GM23338 (cell line): ENCODE results near the gene TNS3. TPM values are rescaled to one million over a fixed set of nuclear protein-coding genes. Genes with fewer than 3 reads are reported as not detected.

Source experiments
- ATAC-seq: fragments of 200-7000 bp; cut with Tn5 transposase; 3 replicates; pipeline ENCODE4 v1.9.1; 2020
- DNase-seq: peaks from one replicate; pipeline ENCODE4 v3.0.0-alpha.2; 2015; ENCODE audit warnings: low spot score
- H2AFZ ChIP-seq: fragments of 200-600 bp; sonication (generic); 2 replicates; pipeline ENCODE4 v1.8.0; 2016; ENCODE audit warnings: antibody characterized with exemption, mild to moderate bottlenecking, moderate library complexity
- H3F3A ChIP-seq: fragments of 200-600 bp; sonication (generic); replicated peaks from 2 replicates; pipeline ENCODE4 v1.8.0; 2017; ENCODE audit warnings: antibody characterized with exemption, mixed run types, low read depth
- H3K27ac ChIP-seq: fragments of 200-600 bp; sonication (generic); 2 replicates; pipeline ENCODE4 v1.6.1; 2016; ENCODE audit warnings: low read depth
- H3K27me3 ChIP-seq: fragments of 200-600 bp; sonication (generic); 2 replicates; pipeline ENCODE4 v1.8.0; 2016; ENCODE audit warnings: mild to moderate bottlenecking, mixed run types, moderate library complexity; ENCODE audit not compliant: insufficient read depth
- H3K36me3 ChIP-seq: fragments of 200-600 bp; sonication (generic); 2 replicates; pipeline ENCODE4 v1.8.0; 2016; ENCODE audit warnings: mild to moderate bottlenecking; ENCODE audit not compliant: insufficient read depth
- H3K4me1 ChIP-seq: fragments of 200-600 bp; sonication (generic); 2 replicates; pipeline ENCODE4 v1.8.0; 2016; ENCODE audit warnings: mild to moderate bottlenecking, moderate library complexity; ENCODE audit not compliant: insufficient read depth
- H3K4me2 ChIP-seq: fragments of 200-600 bp; sonication (generic); 2 replicates; pipeline ENCODE4 v1.7.1; 2017; ENCODE audit warnings: mixed run types
- H3K4me3 ChIP-seq: fragments of 200-600 bp; sonication (generic); 2 replicates; pipeline ENCODE4 v1.6.1; 2016; ENCODE audit warnings: mixed run types
- H3K79me2 ChIP-seq: fragments of 200-600 bp; sonication (generic); replicated peaks from 2 replicates; pipeline ENCODE4 v1.8.0; 2017; ENCODE audit warnings: mild to moderate bottlenecking; ENCODE audit not compliant: insufficient read depth
- H3K9me2 ChIP-seq: fragments of 200-600 bp; sonication (generic); 2 replicates; pipeline ENCODE4 v1.8.0; 2017; ENCODE audit not compliant: insufficient read depth
- H4K20me1 ChIP-seq: fragments of 200-600 bp; sonication (generic); replicated peaks from 2 replicates; pipeline ENCODE4 v1.8.0; 2017; ENCODE audit warnings: mild to moderate bottlenecking; ENCODE audit not compliant: insufficient read depth
- H3K27ac Mint-ChIP-seq: 2 replicates; pipeline ENCODE4 v1.8.0; 2020; ENCODE audit warnings: inconsistent platforms, mild to moderate bottlenecking, moderate library complexity, mixed read lengths
- H3K27me3 Mint-ChIP-seq: 3 replicates; pipeline ENCODE4 v1.8.0; 2022; ENCODE audit warnings: low read depth, mild to moderate bottlenecking, moderate library complexity, mixed read lengths, inconsistent platforms; ENCODE audit not compliant: insufficient read depth, poor library complexity
- H3K36me3 Mint-ChIP-seq: 3 replicates; pipeline ENCODE4 v1.8.0; 2021; ENCODE audit warnings: low read depth, mild to moderate bottlenecking, inconsistent platforms, moderate library complexity, mixed read lengths
- H3K4me1 Mint-ChIP-seq: 3 replicates; pipeline ENCODE4 v1.8.0; 2020; ENCODE audit warnings: mild to moderate bottlenecking, inconsistent platforms, mixed read lengths
- H3K4me3 Mint-ChIP-seq: 3 replicates; pipeline ENCODE4 v1.8.0; 2021; ENCODE audit warnings: moderate library complexity, mild to moderate bottlenecking, inconsistent platforms, mixed read lengths
- H3K9me3 Mint-ChIP-seq: 3 replicates; pipeline ENCODE4 v1.8.0; 2020; ENCODE audit warnings: moderate library complexity, mild to moderate bottlenecking, inconsistent platforms, mixed read lengths
- CREB1 ChIP-seq: fragments of 250-450 bp; sonication (Bioruptor Pico); IDR thresholded peaks from 2 replicates; pipeline ENCODE4 v1.5.0; 2020; ENCODE audit warnings: low read depth, mild to moderate bottlenecking, moderate library complexity
- CTCF ChIP-seq, 2 experiments: fragments of 200-600 bp in 1 of 2; sonication (generic) in 1 of 2; conservative IDR thresholded peaks; 2 replicates each; pipeline versions ENCODE4 v1.5.1 to v1.6.1; 2016 to 2017; ENCODE audit warnings: antibody characterized with exemption in 2 of 2, low read depth in 2 of 2, mild to moderate bottlenecking in 2 of 2, moderate library complexity in 1 of 2
- ETS1 ChIP-seq: IDR thresholded peaks from 2 replicates; pipeline ENCODE4 v1.6.1; 2016; ENCODE audit warnings: antibody characterized with exemption
- NANOG ChIP-seq: IDR thresholded peaks from 2 replicates; pipeline ENCODE4 v1.6.1; 2016; ENCODE audit warnings: antibody characterized with exemption, borderline replicate concordance
- REST ChIP-seq: IDR thresholded peaks from one replicate; pipeline ENCODE4 v1.6.1; 2018; ENCODE audit warnings: antibody characterized with exemption; ENCODE audit not compliant: unreplicated experiment
- STAT1 ChIP-seq: IDR thresholded peaks from one replicate; pipeline ENCODE4 v1.6.1; 2016; ENCODE audit warnings: antibody characterized with exemption; ENCODE audit not compliant: unreplicated experiment
- ZNF114 ChIP-seq: fragments of 250-450 bp; sonication (Bioruptor Pico); IDR thresholded peaks from 2 replicates; pipeline ENCODE4 v1.5.0; 2020; ENCODE audit warnings: mild to moderate bottlenecking, moderate library complexity
- ZNF462 ChIP-seq: fragments of 250-450 bp; sonication (Bioruptor Pico); IDR thresholded peaks from 2 replicates; pipeline ENCODE4 v1.5.0; 2020; ENCODE audit warnings: mild to moderate bottlenecking, moderate library complexity
- polyA plus RNA-seq: library from polyadenylated mRNA; unstranded; fragments of >200 nt; fragmentation: Nextera tagmentation; extraction: Ambion mirVana; gene quantifications from 2 replicates; pipeline ENCODE4 v1.2.1, GENCODE V29; 2016
- total RNA-seq: library from RNA; depleted of rRNA; stranded (reverse); fragments of >200 nt; shearing (Covaris generic); gene quantifications from 2 replicates; pipeline ENCODE4 v1.2.3, GENCODE V29; 2014

The TNS3 gene
- total and polyA plus RNA-seq, 2 experiments from 2014 or later, result 6.2 to 28.7 TPM

- H3K9me3 Mint-ChIP-seq, result no peaks in the 10 kb centered on the region
- no peak overlapping the region for H3K27ac Mint-ChIP-seq
- H3K4me3 ChIP-seq, result no peak overlapping the region
- no peak overlapping the region for H3K4me3 Mint-ChIP-seq
- H3K36me3 Mint-ChIP-seq, result no peaks in the 10 kb centered on the region
- ATAC-seq, result no peak
- H3K27ac ChIP-seq, result no peak overlapping the region
- peaks cover 8% of the 10 kb centered on the region for H3K27me3 Mint-ChIP-seq
- no peaks in the 10 kb centered on the region for H3K27me3 ChIP-seq
- H3K36me3 ChIP-seq, result no peaks in the 10 kb centered on the region
- no peaks in the 10 kb centered on the region for H3F3A ChIP-seq
- 0 out of 2 replicates have a peak, but pooled peaks cover 5% of the 10 kb centered on the region for H3K79me2 ChIP-seq
- H4K20me1 ChIP-seq, result no peaks in the 10 kb centered on the region; the same call in 1 of the 2 replicates
- no peaks in the 10 kb centered on the region; the same call in 1 of the 2 replicates for H3K4me1 ChIP-seq
- H3K4me1 Mint-ChIP-seq, result peaks cover 27% of the 10 kb centered on the region
- H3K4me2 ChIP-seq, result no peak overlapping the region
- DNase-seq, result no peak
- no peaks in the 10 kb centered on the region for H3K9me2 ChIP-seq
- no peak overlapping the region for H2AFZ ChIP-seq
- TF ChIP-seq STAT1 (no peak), CTCF (conservative IDR thresholded peaks at IDR 0.05; ENCODE audit: low read depth in 2 of 2) (no peak), CREB1 (CRISPR knock-in tag) (no peak), ZNF462 (CRISPR knock-in tag) (no peak), ETS1 (no peak), NANOG (no peak), REST (no peak), ZNF114 (CRISPR knock-in tag) (no peak)
These were observed 123.4 kb downstream of the TNS3 start for GRCh38 chr7:47458486-47458885.
